K562 (cell line): ENCODE measurements around the gene LPIN2. TPM values are rescaled to one million over a fixed set of nuclear protein-coding genes. Genes with fewer than 3 reads are reported as not detected.
A peak's percentile ranks its signal among the peaks of the same experiment; 100 is the strongest.

Experiments used
- ATAC-seq: fragments of 200-7000 bp; cut with Tn5 transposase; 3 replicates; pipeline ENCODE4 v1.9.1; 2020; ENCODE audit warnings: moderate library complexity
- BruUV-seq: library from RNA; stranded (reverse); fragments of 400-500 nt; replicated peaks from 2 replicates; lab custom pipeline; 2021; lab: Mats Ljungman, UMichigan
- CTCF ChIA-PET: fragments of 300-600 bp; formaldehyde crosslinking; extraction: SDS; loops from one replicate; lab custom pipeline; 2021; ENCODE audit warnings: low intra/inter-chr PET ratio; lab: Yijun Ruan, JAX
- POLR2A ChIA-PET: fragments of 300-600, 350-650 bp; sonication (Branson Sonifier 250); formaldehyde crosslinking; extraction: SDS; loops from one replicate; lab custom pipeline; 2021; ENCODE audit warnings: antibody characterized with exemption, inconsistent platforms; lab: Yijun Ruan, JAX
- DNase-seq, 4 experiments: peaks; one replicate each; pipeline versions ENCODE4 v3.0.0 to v3.0.0-alpha.2; 2011 to 2018; ENCODE audit warnings: low spot score in 3 of 4, mixed read lengths in 3 of 4; ENCODE audit errors: extremely low read depth in 1 of 4
- FAIRE-seq: peaks from 2 replicates; lab custom pipeline; 2011; peaks lifted over from hg19 to GRCh38; lab: Jason Lieb, UNC
- H2AFZ ChIP-seq: 2 replicates; pipeline ENCODE4 v1.6.0; 2011; ENCODE audit warnings: low read depth, low read length, control low read depth, inconsistent platforms
- H3K27ac ChIP-seq: fragments of 200-600 bp; 3 replicates; pipeline ENCODE4 v1.8.0; 2011; ENCODE audit warnings: low read depth, mild to moderate bottlenecking, control low read depth, inconsistent platforms, low read length, moderate library complexity, mixed read lengths; ENCODE audit errors: extremely low read depth
- H3K27me3 ChIP-seq, 2 experiments: fragments of 300-600 bp in 1 of 2; 2 replicates in 1 of 2; 3 replicates in 1 of 2; pipeline versions ENCODE4 v1.6.0 to v1.8.0; 2011; ENCODE audit warnings: inconsistent platforms in 2 of 2, low read length in 2 of 2, mild to moderate bottlenecking in 1 of 2, mixed read lengths in 1 of 2, moderate library complexity in 1 of 2; ENCODE audit not compliant: control insufficient read depth in 2 of 2, insufficient read depth in 2 of 2
- H3K36me3 ChIP-seq: fragments of 300-600 bp; 3 replicates; pipeline ENCODE4 v1.8.0; 2011; ENCODE audit warnings: mild to moderate bottlenecking, low read length, inconsistent platforms; ENCODE audit not compliant: control insufficient read depth, insufficient read depth
- H3K4me1 ChIP-seq, 2 experiments: fragments of 200-600 bp in 1 of 2; replicated peaks in 1 of 2; 2 replicates in 1 of 2; 3 replicates in 1 of 2; pipeline versions ENCODE4 v1.5.1 to v1.8.0; 2011; ENCODE audit warnings: inconsistent platforms in 2 of 2, low read length in 2 of 2, mild to moderate bottlenecking in 1 of 2, mixed read lengths in 1 of 2, moderate library complexity in 1 of 2; ENCODE audit not compliant: control insufficient read depth in 2 of 2, insufficient read depth in 2 of 2
- H3K4me2 ChIP-seq: 2 replicates; pipeline ENCODE4 v1.6.1; 2011; ENCODE audit warnings: low read length, control low read depth, inconsistent platforms, mixed read lengths; ENCODE audit not compliant: insufficient read depth
- H3K4me3 ChIP-seq: fragments of 200-600 bp; sonication (generic), shearing (Covaris generic); 2 replicates; pipeline ENCODE4 v1.5.1; 2016; ENCODE audit warnings: control low read depth, inconsistent platforms
- H3K79me2 ChIP-seq: fragments of 200-600 bp; 3 replicates; pipeline ENCODE4 v1.8.0; 2011; ENCODE audit warnings: low read length, inconsistent platforms; ENCODE audit not compliant: control insufficient read depth, insufficient read depth
- H3K9ac ChIP-seq, 2 experiments: 2 replicates each; pipeline versions ENCODE4 v1.6.0 to v1.6.1; 2011; ENCODE audit warnings: low read depth in 2 of 2, low read length in 2 of 2, control low read depth in 1 of 2, inconsistent platforms in 1 of 2, mild to moderate bottlenecking in 1 of 2, mixed read lengths in 1 of 2; ENCODE audit not compliant: insufficient read depth in 1 of 2
- H3K9me1 ChIP-seq: one replicate; pipeline ENCODE4 v1.6.0; 2011; ENCODE audit warnings: inconsistent platforms, mild to moderate bottlenecking, low read length, moderate library complexity; ENCODE audit not compliant: control insufficient read depth, insufficient read depth
- H3K9me3 ChIP-seq: replicated peaks from 2 replicates; pipeline ENCODE4 v1.5.1; 2011; ENCODE audit warnings: low read depth, low read length, inconsistent platforms; ENCODE audit not compliant: control insufficient read depth, insufficient read depth
- H4K20me1 ChIP-seq: replicated peaks from 2 replicates; pipeline ENCODE4 v1.6.1; 2011; ENCODE audit warnings: low read length, inconsistent platforms, mixed read lengths; ENCODE audit not compliant: control insufficient read depth, insufficient read depth
- JUNB ChIP-seq: fragments of 450-650 bp; formaldehyde crosslinking; conservative IDR thresholded peaks from 2 replicates; pipeline ENCODE4 v1.4.0; 2020; ENCODE audit warnings: mild to moderate bottlenecking
- PML ChIP-seq: IDR thresholded peaks from 2 replicates; pipeline ENCODE4 v1.6.1; 2012; ENCODE audit warnings: low read length, inconsistent platforms
- POU5F1 ChIP-seq: fragments of 150-350 bp; IDR thresholded peaks from 2 replicates; pipeline ENCODE4 v1.6.1; 2014; ENCODE audit warnings: borderline replicate concordance, low read length, low read depth, mild to moderate bottlenecking; ENCODE audit not compliant: partially characterized antibody
- SIN3B ChIP-seq: fragments of 450-650 bp; IDR thresholded peaks from 2 replicates; pipeline ENCODE4 v1.6.1; 2017; ENCODE audit warnings: low read depth, mild to moderate bottlenecking, moderate library complexity
- ZNF174 ChIP-seq: fragments of 250-450 bp; sonication (Bioruptor Pico); IDR thresholded peaks from 2 replicates; pipeline ENCODE4 v1.4.0; 2020; ENCODE audit warnings: mild to moderate bottlenecking
- ZNF696 ChIP-seq: fragments of 250-450 bp; sonication (Bioruptor Pico); conservative IDR thresholded peaks from 2 replicates; pipeline ENCODE4 v1.4.0; 2020; ENCODE audit warnings: mild to moderate bottlenecking, moderate library complexity
- ZNF75A ChIP-seq: fragments of 450-650 bp; formaldehyde crosslinking; IDR thresholded peaks from 2 replicates; pipeline ENCODE4 v1.4.0; 2020; ENCODE audit warnings: mild to moderate bottlenecking
- WGBS: fragments of 100-300 bp; shearing (Covaris generic); methylation state at CpG from one replicate; pipeline ENCODE4 v1.1.6; 2016; ENCODE audit warnings: low coverage, mixed read lengths; ENCODE audit not compliant: insufficient coverage; ENCODE audit errors: missing lambda C conversion rate; 5-methylcytosine and 5-hydroxymethylcytosine counted together
- in situ Hi-C: fragments of 300-500 bp; cut with MboI; formaldehyde crosslinking; loops from 4 replicates; pipeline ENCODE4 v1.15.0; 2018; ENCODE audit warnings: inconsistent platforms, mixed read lengths
- intact Hi-C: fragments of 100-400 bp; cut with micrococcal nuclease; formaldehyde crosslinking; loops from 2 replicates; pipeline ENCODE4 v1.14.2; 2022
- polyA plus RNA-seq, 8 experiments: library from polyadenylated mRNA; depleted of rRNA in 4 of 8; stranded (reverse) in 5 of 8; unstranded in 3 of 8; fragments of >200 nt; fragmentation: Nextera tagmentation in 2 of 8; fragmentation: Illumina TruSeq in 1 of 8; extraction: Ambion mirVana in 2 of 8; extraction: Trizol in 1 of 8; gene quantifications; 2 replicates each; pipeline versions ENCODE4 v1.2.1 to v1.2.3, GENCODE V29; 2011 to 2014; ENCODE audit warnings: inconsistent platforms in 1 of 8, missing spikeins in 1 of 8
- total RNA-seq, 7 experiments: library from RNA; depleted of rRNA in 6 of 7; stranded (reverse); fragments of >200 nt in 6 of 7; fragmentation: Illumina TruSeq in 2 of 7; extraction: Trizol in 2 of 7; gene quantifications; 2 replicates each; pipeline versions ENCODE4 v1.2.1 to v1.2.3, GENCODE V29; 2011 to 2021; ENCODE audit warnings: low replicate concordance in 1 of 7
- TF ChIP-seq, protein P1 (sequence below): fragments of 250-450 bp; sonication (Bioruptor Pico); IDR thresholded peaks from 2 replicates; pipeline ENCODE4 v1.9.0; 2021; ENCODE audit warnings: mild to moderate bottlenecking
- TF ChIP-seq, protein P2 (sequence below): fragments of 250-450 bp; sonication (Bioruptor Pico); IDR thresholded peaks from 2 replicates; pipeline ENCODE4 v1.4.0; 2020; ENCODE audit warnings: mild to moderate bottlenecking, moderate library complexity

Gene LPIN2
- total and polyA plus RNA-seq, 9 of the 15 experiments (the other 6 are each of a cell fraction or from before 2014, with no cell fraction given), result 5.2 to 34.8 (median 24.6) TPM

DNA sequence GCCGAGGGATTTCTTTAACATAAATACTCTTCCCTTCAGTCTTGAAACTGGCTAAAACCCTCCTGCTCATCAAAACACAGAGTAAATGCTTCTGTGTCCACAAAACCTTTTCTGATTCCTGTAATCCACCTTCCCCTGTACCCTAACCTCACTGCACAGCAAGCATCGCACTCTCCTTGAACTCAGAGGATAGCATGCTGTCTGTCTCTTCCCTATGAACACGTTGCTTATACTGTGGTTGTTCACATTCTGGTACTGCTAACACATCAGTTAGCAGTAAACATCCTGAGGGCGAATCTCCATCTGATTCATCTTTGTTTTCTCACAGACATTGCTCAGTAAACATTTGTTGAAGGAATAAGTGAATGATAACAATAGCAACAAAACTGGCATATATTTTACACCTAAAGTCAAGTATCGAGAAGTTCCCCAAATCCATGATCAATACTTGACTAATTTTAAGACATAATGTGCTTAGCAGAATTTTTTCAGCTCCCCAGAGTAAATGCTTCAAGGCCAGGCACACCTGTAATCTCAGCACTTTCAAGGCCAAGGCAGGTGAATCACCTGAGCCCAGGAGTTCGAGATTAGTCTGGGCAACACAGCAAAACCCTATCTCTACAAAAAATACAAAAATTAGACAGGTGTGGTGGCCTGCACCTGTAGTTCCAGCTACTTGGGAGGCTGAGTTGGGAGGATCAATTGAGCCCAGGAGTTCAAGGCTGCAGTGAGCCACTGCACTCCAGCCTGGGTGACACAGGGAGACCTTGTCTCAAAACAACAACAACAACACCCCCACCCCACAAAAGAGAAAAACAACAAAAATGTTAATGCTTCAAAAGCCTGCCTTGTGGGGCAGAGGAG is 45.6 kb upstream of the LPIN2 start:
- WGBS, result 48% methylated on average over 6 of the region's 6 CpGs
- no peaks in the 10 kb centered on the region for H3K27me3 ChIP-seq
- no peaks in the 10 kb centered on the region for H3K9me1 ChIP-seq
- no peaks in the 10 kb centered on the region for H4K20me1 ChIP-seq
- BruUV-seq, result no TSS peak
- POLR2A ChIA-PET, result interaction anchor here (0.6 kb wide), 1 partner anchor 47 kb away, joined by 3 read pairs; no protein-coding TSS in a partner anchor
- no peaks in the 10 kb centered on the region for H3K79me2 ChIP-seq
- no peaks in the 10 kb centered on the region for H3K9me3 ChIP-seq
- FAIRE-seq, result no peak
- in situ Hi-C loops, result no loop called here
- peaks cover 0 to 4% of the 10 kb centered on the region in 2 experiments; a peak in 2 of 5 replicates for H3K4me1 ChIP-seq
- peak overlapping the region; percentile 55 for H2AFZ ChIP-seq
- no peak overlapping the region for H3K4me3 ChIP-seq
- intact Hi-C loops, result no loop called here
- no peak overlapping the region for H3K9ac ChIP-seq
- H3K4me2 ChIP-seq, result no peak overlapping the region
- no peaks in the 10 kb centered on the region for H3K36me3 ChIP-seq
- no peak for DNase-seq
- ATAC-seq, result no peak
- CTCF ChIA-PET, result no interaction called here
- H3K27ac ChIP-seq, result no peak overlapping the region
- TF ChIP-seq JUNB (no peak), ZNF174 (CRISPR knock-in tag) (no peak), POU5F1 (no peak), ZNF696 (no peak), PML (no peak), SIN3B (no peak), ZNF75A (CRISPR knock-in tag) (no peak)
- TF ChIP-seq, protein P1, sequence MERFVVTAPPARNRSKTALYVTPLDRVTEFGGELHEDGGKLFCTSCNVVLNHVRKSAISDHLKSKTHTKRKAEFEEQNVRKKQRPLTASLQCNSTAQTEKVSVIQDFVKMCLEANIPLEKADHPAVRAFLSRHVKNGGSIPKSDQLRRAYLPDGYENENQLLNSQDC (CRISPR knock-in tag), result no peak
- TF ChIP-seq, protein P2, sequence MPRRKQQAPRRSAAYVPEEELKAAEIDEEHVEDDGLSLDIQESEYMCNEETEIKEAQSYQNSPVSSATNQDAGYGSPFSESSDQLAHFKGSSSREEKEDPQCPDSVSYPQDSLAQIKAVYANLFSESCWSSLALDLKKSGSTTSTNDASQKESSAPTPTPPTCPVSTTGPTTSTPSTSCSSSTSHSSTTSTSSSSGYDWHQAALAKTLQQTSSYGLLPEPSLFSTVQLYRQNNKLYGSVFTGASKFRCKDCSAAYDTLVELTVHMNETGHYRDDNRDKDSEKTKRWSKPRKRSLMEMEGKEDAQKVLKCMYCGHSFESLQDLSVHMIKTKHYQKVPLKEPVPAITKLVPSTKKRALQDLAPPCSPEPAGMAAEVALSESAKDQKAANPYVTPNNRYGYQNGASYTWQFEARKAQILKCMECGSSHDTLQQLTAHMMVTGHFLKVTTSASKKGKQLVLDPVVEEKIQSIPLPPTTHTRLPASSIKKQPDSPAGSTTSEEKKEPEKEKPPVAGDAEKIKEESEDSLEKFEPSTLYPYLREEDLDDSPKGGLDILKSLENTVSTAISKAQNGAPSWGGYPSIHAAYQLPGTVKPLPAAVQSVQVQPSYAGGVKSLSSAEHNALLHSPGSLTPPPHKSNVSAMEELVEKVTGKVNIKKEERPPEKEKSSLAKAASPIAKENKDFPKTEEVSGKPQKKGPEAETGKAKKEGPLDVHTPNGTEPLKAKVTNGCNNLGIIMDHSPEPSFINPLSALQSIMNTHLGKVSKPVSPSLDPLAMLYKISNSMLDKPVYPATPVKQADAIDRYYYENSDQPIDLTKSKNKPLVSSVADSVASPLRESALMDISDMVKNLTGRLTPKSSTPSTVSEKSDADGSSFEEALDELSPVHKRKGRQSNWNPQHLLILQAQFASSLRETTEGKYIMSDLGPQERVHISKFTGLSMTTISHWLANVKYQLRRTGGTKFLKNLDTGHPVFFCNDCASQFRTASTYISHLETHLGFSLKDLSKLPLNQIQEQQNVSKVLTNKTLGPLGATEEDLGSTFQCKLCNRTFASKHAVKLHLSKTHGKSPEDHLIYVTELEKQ, result no peak
